ENCODE results near the gene HNRNPF.
A peak's percentile ranks its signal among the peaks of the same experiment; 100 is the strongest.

HNRNPF gene

DNA sequence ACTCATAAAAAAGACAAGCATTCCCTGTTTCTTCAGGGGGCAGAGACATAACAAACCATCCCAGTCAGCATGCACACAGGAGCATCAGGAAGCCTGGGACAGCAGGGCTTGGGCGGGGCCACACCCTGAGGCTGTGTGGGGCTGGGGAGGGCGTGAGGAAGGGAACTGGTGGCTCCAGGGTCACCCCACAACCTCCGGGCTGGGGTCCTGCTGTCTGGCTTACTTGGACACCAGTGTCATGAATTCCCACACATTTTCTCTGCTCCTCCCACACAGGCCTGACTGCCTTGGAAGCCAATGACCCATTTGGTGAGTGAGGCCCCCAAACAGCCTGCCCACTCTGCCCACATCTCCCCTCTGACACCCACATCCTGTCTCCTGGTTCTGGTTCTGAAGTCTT lies 34.8 kb downstream of the HNRNPF start:
- DNase-seq, result no peak

DNA sequence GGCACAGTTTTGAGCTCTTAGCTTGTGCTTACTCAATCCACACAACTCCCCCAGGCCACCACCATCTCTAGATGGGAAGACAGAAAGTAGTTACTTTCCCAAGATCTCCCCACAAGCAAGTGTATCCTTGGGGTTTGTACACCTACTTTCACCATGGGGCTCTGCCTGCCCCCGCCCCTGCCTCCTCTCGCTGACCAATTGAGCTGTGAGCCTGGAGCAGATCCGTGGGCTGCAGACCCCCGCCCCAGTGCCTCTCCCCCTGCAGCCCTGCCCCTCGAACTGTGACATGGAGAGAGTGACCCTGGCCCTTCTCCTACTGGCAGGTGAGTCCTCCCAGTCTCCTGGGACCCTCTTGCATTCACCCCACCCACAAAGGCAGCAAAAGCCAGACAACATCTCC lies 35.5 kb downstream of the HNRNPF start:
- DNase-seq, result no peak

DNA sequence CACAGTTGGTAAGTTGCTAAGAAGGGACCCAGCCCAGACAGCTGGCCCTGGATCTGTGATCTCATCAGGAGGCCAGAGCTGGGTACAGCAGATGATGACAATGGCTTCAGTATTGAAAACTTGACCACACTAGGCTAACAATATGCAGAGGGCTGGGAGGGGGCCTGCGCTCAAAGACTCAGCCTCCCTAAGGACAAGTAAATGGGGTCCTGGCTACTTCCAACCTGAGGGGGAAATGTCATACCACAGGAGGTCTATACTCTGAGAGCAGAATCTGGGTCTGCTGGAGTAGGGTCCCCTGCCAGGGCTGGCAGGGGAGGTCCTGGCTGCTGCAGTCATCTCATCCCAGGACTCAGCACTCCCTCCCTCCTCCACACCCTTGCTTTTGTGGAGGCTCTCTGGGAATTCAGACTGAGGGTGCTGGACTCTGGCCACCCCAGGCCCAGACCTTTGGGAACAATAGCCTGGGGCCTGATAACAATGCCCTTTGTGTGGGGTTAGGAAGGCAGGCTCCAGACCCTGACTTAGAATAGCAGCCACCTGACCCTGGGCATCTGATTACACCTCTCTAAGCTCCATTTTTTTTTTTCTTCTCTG lies 36.1 kb downstream of the HNRNPF start:
- DNase-seq, result no peak

DNA sequence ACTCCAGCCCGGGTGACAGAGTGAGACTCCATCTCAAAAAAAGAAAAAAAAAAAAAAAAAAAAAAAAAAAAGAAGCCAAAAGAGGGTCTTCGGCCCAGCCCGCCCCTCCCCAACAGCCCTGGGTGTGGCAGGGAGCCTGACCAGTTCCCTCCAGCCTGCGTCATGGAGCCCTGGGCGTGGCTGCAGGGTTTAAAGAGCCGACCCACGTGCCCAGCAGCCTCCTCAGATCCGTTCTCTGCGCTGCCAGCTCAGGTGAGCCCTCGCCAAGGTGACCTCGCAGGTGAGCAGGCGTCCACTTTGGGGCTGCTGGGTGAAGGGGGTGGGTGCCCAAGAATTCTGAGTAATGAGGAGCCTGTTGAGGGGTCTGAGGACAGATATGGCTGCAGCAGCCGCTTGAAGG lies 37.6 kb downstream of the HNRNPF start, which contains the start of gene FXYD4:
Gene FXYD4, plus strand, starts transcription at position 219 of the 400 bp plus-strand sequence. CDS start 2,111 bp downstream, outside the sequence.
- DNase-seq, result no peak

DNA sequence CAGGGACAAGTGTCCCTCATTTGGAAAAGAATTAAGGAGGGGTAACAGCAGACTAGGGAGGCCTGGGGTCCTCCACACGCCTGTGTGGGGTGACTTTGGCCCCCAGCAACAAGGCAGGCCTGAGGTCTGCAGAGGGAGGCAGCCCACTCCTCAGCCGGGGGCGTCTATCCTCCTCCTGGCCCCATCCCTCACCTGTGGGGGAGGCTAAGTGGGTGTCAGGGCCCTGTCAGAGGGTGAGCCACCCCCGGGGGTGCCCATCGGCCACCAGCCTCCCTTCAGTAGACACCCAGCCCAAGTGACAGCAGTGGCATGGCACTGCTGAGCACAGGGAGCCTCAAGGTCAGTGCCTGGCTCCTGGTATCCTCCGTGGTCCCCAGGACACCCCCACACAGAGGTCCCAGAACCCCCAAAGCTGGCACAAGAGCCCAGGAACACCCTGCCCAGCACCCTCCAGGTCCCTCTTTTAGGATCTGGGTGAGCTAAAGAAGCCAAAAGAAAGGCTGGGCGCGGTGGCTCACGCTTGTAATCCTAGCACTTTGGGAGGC lies 38.2 kb downstream of the HNRNPF start:
- no peak for DNase-seq

DNA sequence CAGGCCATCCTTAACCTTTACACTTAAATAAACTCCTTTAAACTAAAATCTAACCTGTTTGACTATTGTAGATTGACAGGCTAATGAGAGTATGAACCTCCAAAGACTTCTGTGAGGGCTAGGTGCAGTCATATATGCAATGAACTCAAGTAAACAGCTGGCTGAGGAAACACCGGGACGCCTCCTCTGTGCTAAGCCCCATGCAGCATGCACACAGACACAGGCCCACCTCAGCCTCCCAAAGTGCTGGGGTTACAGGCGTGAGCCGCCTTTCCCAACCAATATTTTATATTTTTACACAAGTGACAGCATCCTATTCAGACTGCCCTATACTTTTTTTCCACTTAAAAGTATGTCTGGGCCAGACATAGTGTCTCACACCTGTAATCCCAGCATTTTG lies 39.1 kb downstream of the HNRNPF start:
- DNase-seq, result no peak

DNA sequence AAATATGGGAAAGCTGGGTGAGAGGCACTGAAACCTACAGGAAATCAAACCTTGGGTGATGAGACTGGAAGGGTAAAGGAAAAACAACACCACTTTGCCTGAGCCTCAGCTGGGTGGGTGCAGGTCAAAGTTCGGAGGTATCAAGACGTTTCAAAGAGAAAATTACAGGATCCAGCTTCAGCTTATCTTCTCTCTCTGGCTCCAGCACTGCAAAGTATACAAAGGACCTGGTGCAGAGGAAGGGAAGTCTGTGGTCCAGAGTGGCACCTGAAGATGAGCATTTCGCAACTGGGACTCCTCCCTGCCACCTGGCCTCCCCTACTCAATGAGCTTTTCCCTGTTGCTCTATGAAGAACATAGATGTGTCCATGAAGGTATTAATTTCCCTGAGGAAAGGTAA lies 44.0 kb downstream of the HNRNPF start:
- no peak for DNase-seq

DNA sequence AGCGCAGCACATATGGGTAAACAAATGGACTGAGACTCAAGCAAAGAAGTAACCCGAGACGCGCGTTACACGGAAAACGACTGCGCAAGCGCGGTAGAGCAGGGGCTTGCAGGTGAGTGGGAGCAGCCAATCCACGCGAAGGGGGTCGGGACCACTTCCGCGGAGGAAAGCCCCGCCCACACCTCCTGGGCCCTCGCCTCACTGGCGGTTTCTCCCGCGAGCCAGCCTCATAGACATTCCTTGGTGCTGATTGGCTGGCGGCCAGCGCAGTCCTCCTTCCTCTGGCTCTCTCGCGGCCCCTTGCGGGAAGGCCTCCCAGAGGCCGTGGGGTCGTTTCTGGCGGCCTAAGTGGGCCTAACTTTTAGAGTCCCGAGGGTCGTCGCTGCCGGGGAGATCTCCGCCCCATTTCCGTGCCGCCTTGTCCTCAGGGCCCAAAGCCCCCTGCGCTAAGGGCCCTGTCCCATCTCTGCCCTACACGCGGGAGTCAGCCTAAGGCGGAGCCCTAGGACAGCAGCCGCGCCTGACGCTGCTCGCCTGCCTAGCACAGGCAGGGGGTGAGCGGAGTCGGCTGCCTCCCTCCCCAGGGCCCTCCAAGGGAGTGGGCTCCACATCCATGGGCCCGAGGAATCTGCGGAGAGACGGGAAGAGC lies 46.7 kb downstream of the HNRNPF start:
- DNase-seq, result peak; percentile 85

DNA sequence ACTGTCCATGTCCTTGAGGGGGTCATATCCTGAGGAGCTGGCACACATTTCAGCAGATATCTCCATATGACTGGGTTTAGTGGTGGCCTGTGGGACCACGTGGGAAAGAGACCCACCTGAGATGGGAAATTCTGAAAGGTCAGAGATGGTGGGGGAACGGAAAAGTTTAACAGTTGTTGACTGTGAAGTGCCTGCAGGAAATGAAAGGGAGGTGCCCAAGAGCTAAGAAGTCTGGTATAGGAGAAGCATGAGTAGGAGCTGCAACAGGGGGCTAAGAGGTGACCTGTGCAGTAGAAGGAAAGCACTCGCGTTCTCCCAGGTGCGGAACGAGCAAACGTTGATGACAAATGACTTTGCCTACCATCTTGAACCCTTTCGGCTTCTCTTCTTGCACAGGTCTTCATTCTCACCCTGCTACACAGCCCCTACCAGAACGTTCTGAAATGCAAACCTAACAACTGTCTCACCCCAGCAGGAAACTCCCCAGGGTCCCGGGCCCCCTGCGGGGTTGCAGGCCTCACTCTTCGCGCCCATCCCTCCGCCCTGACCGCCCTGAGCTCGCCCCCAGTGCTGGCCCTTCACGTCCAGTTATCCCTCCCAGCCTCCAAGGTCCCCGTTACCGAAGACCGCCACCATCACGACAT lies 47.3 kb downstream of the HNRNPF start:
- no peak for DNase-seq

DNA sequence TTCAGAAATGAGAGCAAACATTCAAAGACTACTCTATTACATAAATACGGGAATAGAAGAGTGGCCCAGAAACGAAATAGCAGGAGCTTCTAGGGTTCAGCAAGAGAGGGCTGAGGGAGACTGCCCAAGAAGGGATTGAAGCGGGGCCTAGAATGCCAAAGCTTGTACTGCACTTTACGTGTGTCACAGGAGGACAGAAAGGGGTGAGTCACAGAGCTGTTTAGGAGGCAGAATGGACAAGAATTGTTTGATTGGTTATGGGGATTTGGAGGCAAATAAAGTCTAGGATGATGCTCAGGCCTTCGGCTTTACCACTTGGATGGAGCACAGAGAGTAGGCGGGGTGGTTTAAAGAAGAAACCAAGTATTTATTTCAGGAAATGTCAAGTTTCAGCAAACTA lies 48.9 kb downstream of the HNRNPF start:
- DNase-seq, result no peak

DNA sequence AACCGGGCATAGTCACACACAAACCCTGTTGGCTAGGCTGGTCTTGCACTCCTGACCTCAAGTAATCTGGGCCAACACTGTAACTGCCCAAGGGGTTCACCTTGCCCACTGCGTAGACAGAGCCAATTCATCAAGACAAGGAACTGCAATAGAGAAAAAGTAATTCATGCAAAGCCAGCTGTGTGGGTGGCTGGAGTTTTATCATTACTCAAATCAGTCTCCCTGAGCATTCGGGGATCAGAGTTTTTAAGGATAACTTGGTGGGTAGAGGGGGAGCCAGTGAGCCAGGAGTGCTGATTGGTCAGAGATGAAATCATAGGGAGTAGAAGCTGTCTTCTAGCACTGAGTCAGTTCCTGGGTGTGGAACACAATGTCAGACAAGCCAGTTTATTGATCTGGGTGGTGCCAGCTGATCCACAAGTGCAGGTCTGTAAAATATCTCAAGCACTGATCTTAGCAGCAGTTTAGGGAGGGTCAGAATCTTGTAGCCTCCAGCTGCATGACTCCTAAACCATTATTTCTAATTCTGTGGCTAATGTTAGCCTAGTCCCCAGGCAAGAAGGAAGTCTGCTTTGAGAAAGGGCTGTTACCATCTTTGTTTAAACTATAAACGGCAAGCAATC lies 53.1 kb downstream of the HNRNPF start:
- no peak for DNase-seq

DNA sequence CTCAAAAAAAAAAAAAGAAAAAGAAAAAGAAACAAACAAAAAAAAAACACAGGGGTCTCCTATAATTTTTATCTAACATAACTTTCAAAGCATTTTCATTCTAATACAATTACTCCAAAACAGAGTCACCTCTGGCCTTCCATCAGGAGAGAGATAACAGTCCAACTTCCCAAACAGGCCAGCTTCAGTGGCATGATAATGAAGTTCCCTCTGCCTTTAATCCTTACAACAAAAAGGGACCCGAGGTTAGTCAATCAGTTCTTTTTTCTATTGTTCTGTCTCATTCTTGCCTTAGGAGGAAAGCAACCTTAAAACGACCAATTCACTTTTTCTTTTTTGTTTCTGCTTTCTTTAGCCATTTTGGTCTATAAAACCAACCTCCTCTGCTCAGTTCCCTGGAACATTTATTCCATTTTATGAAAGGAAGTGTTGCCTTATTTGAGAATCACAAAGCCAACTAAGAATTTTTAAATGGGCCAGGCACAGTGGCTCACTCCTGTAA lies 54.1 kb downstream of the HNRNPF start:
- no peak for DNase-seq

DNA sequence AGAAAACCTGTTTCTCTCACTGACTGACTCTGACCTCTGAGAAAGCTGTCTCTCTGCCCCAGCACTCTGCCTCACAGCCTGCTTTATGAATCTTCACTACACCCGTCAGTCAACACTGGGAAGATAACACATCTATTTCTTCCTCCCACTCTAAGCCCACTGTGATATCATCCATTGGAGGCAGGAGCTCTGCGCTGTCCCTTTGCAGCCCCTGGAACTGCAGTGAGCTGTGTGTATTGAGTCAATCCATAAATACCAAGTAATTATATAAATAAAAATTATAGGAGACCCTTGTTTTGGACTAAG lies 54.7 kb downstream of the HNRNPF start:
- no peak for DNase-seq

DNA sequence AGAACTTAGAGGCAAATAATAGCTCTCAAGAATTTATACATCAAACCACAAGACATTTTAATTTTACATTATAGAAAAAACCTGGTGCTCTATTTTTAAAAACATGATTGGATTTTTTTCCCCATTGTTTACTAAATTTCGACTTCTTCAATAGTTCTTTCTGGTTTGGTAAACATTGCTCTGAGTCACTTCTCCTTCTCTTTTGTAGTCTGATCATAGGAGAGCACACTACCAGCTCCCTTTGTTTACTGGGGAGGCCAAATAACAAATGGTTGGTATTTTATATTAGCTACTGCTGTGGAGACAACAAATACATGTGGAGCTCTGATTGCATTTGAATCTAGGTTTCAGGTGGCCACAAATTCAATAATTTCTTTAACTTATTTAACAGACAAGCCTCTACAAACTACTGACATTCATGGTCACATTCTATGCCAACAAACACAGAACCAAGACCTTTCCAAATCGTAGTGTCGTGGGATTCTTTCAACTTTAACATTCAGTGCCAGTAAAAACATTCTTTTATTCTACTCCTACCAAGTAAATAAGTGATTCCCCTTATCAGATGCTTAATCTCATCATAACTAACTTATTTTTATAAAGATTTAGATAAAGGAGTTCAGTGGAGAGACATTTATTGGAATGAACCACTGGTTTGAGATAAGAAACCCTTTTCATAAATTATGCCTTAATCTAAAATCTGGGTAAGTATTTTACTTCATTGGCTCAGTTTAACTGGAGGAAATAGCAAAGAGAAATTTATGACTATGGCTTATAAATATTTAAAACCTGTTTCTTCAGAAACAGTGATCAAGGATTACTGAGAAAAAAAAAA lies 55.3 kb downstream of the HNRNPF start:
- DNase-seq, result no peak

DNA sequence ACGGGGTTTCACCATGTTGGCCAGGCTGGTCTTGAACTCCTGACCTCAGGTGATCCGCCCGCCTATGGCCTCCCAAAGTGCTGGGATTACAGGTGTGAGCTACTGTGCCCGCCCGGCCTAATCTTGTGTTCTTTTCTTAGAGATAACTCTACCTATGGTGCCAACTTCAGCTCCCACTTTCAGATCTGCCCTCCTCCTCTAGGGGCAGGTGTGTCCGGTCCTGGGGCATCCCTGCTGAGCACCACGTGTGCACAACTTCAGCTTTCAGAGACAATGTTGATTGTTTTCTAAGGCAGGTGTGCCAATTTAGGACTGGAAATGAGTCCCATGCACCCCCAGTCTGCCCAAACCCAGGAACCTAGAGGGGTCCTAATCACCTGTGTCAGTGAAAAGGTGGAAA lies 56.0 kb downstream of the HNRNPF start:
- no peak for DNase-seq

DNA sequence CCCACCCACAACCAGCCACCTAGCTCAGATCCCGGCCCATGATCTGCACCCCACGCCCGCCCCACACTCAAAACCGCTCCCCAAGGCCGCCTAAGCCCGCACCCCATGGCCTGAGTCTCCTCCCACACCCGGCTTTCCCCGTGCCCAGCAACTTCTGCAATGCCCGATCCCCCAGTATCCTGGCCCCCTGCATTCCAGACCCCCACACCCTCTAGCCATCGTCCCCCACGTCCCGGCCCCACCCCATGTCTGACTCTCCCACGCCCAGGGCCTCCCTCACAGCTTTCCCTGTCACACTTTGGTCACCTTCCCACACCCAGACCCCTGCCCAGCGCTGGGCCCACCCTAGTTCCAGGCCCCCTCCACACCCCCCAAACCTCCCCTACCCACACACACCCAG lies 57.7 kb downstream of the HNRNPF start:
- no peak for DNase-seq

DNA sequence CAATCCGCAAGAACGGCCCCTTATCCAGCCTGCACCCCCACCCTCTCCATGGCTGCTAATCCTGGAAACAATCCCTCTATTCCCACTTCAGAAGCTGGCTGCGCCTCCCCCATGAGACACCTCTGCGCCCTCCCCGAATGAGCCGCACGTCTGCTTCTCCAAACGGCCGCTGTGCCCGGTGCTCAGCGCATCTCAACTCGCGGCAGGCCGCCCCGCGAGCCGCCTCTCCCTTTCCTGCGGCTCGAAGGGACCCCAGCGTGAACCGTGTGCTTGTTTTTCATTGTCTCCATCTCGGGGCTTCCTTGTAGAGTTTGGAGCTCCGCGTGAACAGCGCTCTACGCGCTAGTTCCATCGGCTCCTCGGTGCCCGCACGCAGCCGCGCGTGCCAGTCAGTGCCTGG lies 58.3 kb downstream of the HNRNPF start:
- DNase-seq, result no peak

DNA sequence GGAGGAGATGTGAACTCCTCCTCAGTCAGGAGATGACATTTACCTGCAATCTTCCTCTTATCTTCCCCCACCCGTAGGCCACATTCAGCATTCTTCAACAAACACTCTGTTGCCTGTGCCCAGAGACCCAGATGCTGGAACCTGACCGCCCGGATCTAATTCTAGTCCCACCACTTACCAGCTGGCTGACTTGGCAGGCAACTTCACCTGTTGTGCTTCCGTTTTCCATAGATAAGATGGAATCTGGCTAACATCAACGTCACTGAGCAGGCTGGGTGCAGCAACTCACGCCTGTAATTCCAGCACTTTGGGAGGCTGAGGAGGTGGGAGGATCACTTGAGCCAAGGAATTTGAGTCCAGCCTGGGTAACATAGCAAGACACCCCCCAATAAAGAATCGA lies 58.8 kb downstream of the HNRNPF start:
- DNase-seq, result no peak

DNA sequence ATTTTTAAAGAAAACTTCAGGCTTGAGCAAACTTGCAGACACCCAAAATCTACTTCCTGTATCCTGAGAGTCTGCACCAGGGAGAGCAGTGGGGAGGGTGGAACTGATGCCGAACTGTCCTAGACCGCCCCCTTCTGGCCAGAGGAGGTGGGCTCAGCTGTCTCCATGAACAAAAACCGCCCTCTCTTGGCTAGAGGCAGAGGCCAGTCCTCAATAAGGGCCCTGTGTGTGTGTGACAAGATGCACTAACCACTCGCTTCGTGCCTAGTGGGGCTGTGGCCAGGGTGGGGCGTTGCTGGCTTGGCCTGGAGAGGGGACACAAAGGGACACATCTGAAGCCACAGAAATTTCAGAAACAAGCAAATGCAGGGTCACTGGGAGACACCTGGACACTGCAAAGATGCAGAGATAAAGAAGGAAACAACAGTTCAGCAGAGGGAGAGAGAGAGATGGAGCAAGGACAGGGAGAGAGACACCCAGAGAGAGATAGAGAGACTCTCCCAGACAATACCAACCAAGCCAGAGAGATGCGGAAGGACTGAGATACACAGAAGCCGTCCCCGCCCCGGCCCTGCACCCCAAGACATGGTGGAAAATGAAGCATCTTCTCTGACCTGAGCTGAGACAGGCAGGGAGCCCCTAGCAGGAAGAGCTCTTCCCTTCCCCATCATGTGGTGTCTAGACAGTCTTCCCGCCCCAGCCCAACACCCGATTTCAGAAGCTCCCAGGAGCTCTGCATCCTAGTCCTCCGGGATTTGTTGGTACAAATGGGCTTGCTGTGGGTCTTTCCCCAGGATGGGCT lies 60.3 kb downstream of the HNRNPF start:
- no peak for DNase-seq

DNA sequence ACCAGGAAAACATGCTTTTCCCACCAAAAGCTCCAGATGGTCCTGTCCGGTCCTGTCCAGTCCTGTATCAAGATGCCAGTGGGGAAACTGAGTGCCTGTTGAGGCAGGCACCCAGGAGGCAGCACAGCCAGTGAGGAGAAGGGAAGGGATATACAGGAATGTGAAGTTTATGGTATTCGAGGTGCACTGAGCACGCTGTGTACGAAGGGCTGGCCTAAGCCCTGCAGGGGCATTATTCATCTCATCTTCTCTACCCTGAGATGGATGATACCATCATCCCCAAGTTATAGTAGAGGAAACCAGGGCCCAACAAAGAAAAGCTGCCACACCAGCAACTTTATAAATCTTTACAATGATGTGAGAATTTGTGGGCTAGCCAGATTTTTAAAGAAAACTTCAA lies 61.0 kb downstream of the HNRNPF start:
- no peak for DNase-seq

DNA sequence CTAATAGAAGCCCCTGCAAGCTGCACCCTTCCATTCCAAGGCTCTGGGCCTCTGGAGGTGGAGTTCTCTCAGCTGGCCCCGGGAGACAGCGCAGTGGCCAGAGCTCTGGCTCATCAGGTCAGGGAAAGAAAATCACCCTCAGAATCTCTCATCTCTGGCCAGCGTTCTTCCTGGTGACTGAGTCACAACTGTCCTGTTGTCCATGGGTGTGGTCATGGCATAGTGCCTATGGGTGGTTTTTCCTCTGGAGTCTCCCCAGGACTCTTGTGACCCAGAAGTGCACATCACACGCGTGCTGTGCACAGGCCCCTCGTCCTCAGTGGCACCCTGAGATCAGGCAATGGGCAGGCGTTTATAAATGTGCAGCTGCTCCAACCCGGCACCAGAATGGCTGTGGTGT lies 64.9 kb downstream of the HNRNPF start:
- DNase-seq, result no peak

DNA sequence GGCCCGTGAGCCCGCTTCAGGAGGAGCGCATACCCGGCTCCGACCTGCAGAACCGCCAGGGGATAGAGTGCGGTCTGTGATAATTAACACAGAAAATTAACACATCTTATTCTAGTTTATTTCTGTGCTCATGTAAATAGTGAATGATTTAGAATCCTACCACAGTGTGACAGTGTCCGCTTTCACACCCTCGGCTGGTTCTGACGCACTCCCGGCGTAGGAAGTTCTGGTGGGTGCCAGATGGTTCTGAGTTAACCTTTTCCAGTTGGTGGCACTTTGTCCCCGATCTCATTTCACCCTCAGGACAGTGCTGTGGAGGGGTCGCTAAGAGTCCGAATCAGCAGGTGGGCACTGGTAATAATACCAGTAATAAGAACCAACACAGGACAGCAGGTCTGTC lies 65.9 kb downstream of the HNRNPF start:
- DNase-seq, result no peak

All from DMS79 (cell line).